Keratinocyte (primary cell): ENCODE data around the gene PARP11. TPM values are rescaled to one million over a fixed set of nuclear protein-coding genes. Genes with fewer than 3 reads are reported as not detected.

Experiments used
- DNase-seq: peaks from one replicate; pipeline ENCODE4 v3.0.0-alpha.2; 2011; ENCODE audit warnings: low read depth, missing footprints, low spot score
- FAIRE-seq: peaks from 2 replicates; lab custom pipeline; 2011; peaks lifted over from hg19 to GRCh38; lab: Jason Lieb, UNC
- H2AFZ ChIP-seq: 2 replicates; pipeline ENCODE4 v1.6.0; 2012; ENCODE audit warnings: low read length, control low read depth, inconsistent platforms; ENCODE audit not compliant: control insufficient read depth
- H3K27ac ChIP-seq: 2 replicates; pipeline ENCODE4 v1.5.1; 2011; ENCODE audit warnings: low read length; ENCODE audit not compliant: control insufficient read depth, insufficient read depth
- H3K27me3 ChIP-seq: 3 replicates; pipeline ENCODE4 v1.6.0; 2011; ENCODE audit warnings: low read length; ENCODE audit not compliant: control insufficient read depth, insufficient read depth; ENCODE audit errors: extremely low read depth
- H3K36me3 ChIP-seq, 2 experiments: 2 replicates in 1 of 2; 3 replicates in 1 of 2; pipeline ENCODE4 v1.5.1; 2011; ENCODE audit warnings: low read length in 2 of 2, mild to moderate bottlenecking in 1 of 2; ENCODE audit not compliant: control insufficient read depth in 2 of 2, insufficient read depth in 2 of 2; ENCODE audit errors: extremely low read depth in 1 of 2
- H3K4me1 ChIP-seq: 3 replicates; pipeline ENCODE4 v1.5.1; 2011; ENCODE audit warnings: low read length; ENCODE audit not compliant: control insufficient read depth, insufficient read depth; ENCODE audit errors: extremely low read depth
- H3K4me2 ChIP-seq: 3 replicates; pipeline ENCODE4 v1.6.0; 2011; ENCODE audit warnings: low read depth, low read length; ENCODE audit not compliant: control insufficient read depth, insufficient read depth; ENCODE audit errors: extremely low read depth
- H3K4me3 ChIP-seq, 3 experiments: fragments of 200-600 bp in 1 of 3; sonication (generic) in 1 of 3; 2 replicates in 2 of 3; 3 replicates in 1 of 3; pipeline ENCODE4 v1.5.1; 2011 to 2016; ENCODE audit warnings: low read length in 3 of 3, mild to moderate bottlenecking in 3 of 3, control low read depth in 2 of 3, inconsistent platforms in 1 of 3, low read depth in 1 of 3, mixed read lengths in 1 of 3, mixed run types in 1 of 3, moderate library complexity in 1 of 3; ENCODE audit not compliant: control insufficient read depth in 2 of 3, insufficient read depth in 2 of 3; ENCODE audit errors: extremely low read depth in 1 of 3
- H3K79me2 ChIP-seq: 2 replicates; pipeline ENCODE4 v1.6.0; 2012; ENCODE audit warnings: low read length; ENCODE audit not compliant: control insufficient read depth, insufficient read depth
- H3K9ac ChIP-seq: 3 replicates; pipeline ENCODE4 v1.6.0; 2011; ENCODE audit warnings: low read length; ENCODE audit not compliant: control insufficient read depth, insufficient read depth; ENCODE audit errors: extremely low read depth
- H3K9me1 ChIP-seq: 3 replicates; pipeline ENCODE4 v1.6.0; 2011; ENCODE audit warnings: low read length; ENCODE audit not compliant: control insufficient read depth, insufficient read depth; ENCODE audit errors: extremely low read depth
- H3K9me3 ChIP-seq: 2 replicates; pipeline ENCODE4 v1.5.1; 2012; ENCODE audit warnings: low read depth, low read length; ENCODE audit not compliant: control insufficient read depth
- H4K20me1 ChIP-seq: 3 replicates; pipeline ENCODE4 v1.6.0; 2011; ENCODE audit warnings: low read length; ENCODE audit not compliant: control insufficient read depth, insufficient read depth; ENCODE audit errors: extremely low read depth
- EZH2 ChIP-seq: IDR thresholded peaks from one replicate; pipeline ENCODE4 v1.6.1; 2012; ENCODE audit warnings: inconsistent platforms, mild to moderate bottlenecking, low read length, moderate library complexity
- dilution Hi-C: fragments of 300-500 bp; cut with MboI; formaldehyde crosslinking; loops from one replicate; pipeline ENCODE4 v1.7.0; 2020; ENCODE audit warnings: low sequenced_read_pairs; ENCODE audit not compliant: extremely low pct_ligation_motif_present
- polyA plus RNA-seq, 5 experiments: library from polyadenylated mRNA; depleted of rRNA in 3 of 5; stranded (reverse) in 3 of 5; stranded (forward) in 1 of 5; unstranded in 1 of 5; fragments of >200 nt; gene quantifications; 1 replicate in 1 of 5; 2 replicates in 3 of 5; 3 replicates in 1 of 5; pipeline versions ENCODE4 v1.2.1 to v1.2.3, GENCODE V29; 2011 to 2012; ENCODE audit warnings: missing spikeins in 2 of 5, low read depth in 1 of 5, low replicate concordance in 1 of 5
- TF ChIP-seq, protein P1 (sequence below), 3 experiments: IDR thresholded peaks in 1 of 3; conservative IDR thresholded peaks in 1 of 3; optimal IDR thresholded peaks in 1 of 3; 2 replicates in 2 of 3; 3 replicates in 1 of 3; pipeline versions ENCODE3 to v1.5.1; 2011; ENCODE audit warnings: low read length in 3 of 3, mild to moderate bottlenecking in 3 of 3, moderate library complexity in 2 of 3, control low read depth in 1 of 3, inconsistent platforms in 1 of 3; ENCODE audit not compliant: insufficient read depth in 2 of 3; ENCODE audit errors: extremely low read depth in 1 of 3

Gene PARP11
- polyA plus RNA-seq, 1 donor (not counting 4 experiments of a cell fraction or from before 2014, with no cell fraction given), result 5.4 TPM

DNA sequence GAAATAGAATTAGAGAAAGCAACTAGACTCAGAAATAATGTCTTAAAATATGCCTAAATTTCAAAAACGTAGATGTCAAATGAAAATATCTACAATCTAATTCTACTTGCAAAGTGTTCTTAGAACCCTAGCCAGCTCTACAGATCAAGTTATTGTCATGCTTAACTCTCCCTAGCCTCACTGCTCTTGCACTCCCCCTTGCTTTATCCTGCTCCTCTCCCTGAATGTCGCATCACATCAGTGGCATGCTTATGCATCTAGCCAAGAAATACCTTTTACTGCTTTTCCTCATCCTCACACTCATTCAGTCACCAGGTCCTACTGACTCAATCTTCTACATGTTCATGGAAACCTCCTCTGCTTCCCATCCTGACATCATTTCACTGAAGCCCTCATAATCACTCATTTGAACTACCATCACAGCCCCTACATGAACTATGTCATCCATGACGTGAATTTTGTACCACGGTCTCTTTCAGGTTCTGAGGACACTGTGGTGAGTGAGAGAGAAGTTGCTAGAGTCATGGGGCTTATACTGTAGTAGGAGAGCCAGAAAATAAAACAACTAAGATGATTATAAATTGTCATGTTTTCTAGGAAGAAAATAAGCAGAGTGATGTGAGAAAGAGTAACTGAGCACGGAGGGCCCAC, 97.7 kb downstream of the PARP11 start:
- FAIRE-seq (no peak), DNase-seq (no peak)
- dilution Hi-C loops, result no loop called here
- Histone ChIP-seq H3K27me3 (peaks cover 4% of the 10 kb centered on the region), H4K20me1 (no peaks in the 10 kb centered on the region), H3K4me3 (no peak overlapping the region), H2AFZ (no peak overlapping the region), H3K9me1 (no peaks in the 10 kb centered on the region), H3K79me2 (no peaks in the 10 kb centered on the region), H3K27ac (no peak overlapping the region), H3K9me3 (no peaks in the 10 kb centered on the region), H3K9ac (no peak overlapping the region), H3K4me1 (peaks cover 10% of the 10 kb centered on the region), H3K4me2 (no peak overlapping the region), H3K36me3 (no peaks in the 10 kb centered on the region)
- no peak for TF ChIP-seq EZH2
- TF ChIP-seq, protein P1, sequence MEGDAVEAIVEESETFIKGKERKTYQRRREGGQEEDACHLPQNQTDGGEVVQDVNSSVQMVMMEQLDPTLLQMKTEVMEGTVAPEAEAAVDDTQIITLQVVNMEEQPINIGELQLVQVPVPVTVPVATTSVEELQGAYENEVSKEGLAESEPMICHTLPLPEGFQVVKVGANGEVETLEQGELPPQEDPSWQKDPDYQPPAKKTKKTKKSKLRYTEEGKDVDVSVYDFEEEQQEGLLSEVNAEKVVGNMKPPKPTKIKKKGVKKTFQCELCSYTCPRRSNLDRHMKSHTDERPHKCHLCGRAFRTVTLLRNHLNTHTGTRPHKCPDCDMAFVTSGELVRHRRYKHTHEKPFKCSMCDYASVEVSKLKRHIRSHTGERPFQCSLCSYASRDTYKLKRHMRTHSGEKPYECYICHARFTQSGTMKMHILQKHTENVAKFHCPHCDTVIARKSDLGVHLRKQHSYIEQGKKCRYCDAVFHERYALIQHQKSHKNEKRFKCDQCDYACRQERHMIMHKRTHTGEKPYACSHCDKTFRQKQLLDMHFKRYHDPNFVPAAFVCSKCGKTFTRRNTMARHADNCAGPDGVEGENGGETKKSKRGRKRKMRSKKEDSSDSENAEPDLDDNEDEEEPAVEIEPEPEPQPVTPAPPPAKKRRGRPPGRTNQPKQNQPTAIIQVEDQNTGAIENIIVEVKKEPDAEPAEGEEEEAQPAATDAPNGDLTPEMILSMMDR (optimal IDR thresholded peaks at IDR 0.05 in 1 of 3, IDR thresholded peaks at IDR 0.05 in 1 of 3, conservative IDR thresholded peaks at IDR 0.05 in 1 of 3; ENCODE audit: extremely low read depth in 1 of 3, insufficient read depth in 2 of 3, low read length in 3 of 3), result no peak

DNA sequence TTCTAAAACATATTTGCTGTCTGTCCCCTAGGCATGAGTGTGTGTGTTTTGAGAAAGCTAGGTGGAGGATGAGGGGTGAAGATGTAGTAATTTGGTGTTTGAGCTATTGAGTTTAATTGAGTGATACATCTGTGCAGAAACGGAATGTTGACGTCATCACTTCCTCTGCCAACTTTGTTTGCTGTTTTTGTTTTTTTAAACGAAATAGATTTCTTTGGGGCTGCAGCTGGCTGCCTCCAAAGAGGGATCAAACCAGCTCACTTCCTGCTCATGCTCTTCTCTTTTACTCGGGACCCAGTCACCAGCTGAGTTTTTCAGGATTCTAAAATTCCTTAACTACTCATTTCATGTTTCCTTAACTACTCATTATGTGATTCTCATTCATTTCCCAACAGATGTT, 100.8 kb downstream of the PARP11 start:
- DNase-seq, result no peak
- no peaks in the 10 kb centered on the region for H3K9me1 ChIP-seq
- H3K9me3 ChIP-seq, result no peaks in the 10 kb centered on the region
- no peak overlapping the region for H2AFZ ChIP-seq
- FAIRE-seq, result no peak
- dilution Hi-C loops, result no loop called here
- no peak for TF ChIP-seq EZH2
- TF ChIP-seq, protein P1 (optimal IDR thresholded peaks at IDR 0.05 in 1 of 3, IDR thresholded peaks at IDR 0.05 in 1 of 3, conservative IDR thresholded peaks at IDR 0.05 in 1 of 3; ENCODE audit: extremely low read depth in 1 of 3, insufficient read depth in 2 of 3, low read length in 3 of 3), result no peak
- no peak overlapping the region for H3K4me3 ChIP-seq
- no peaks in the 10 kb centered on the region for H3K36me3 ChIP-seq
- peaks cover 4% of the 10 kb centered on the region for H3K27me3 ChIP-seq
- no peaks in the 10 kb centered on the region for H4K20me1 ChIP-seq
- H3K79me2 ChIP-seq, result no peaks in the 10 kb centered on the region
- H3K9ac ChIP-seq, result no peak overlapping the region
- H3K4me1 ChIP-seq, result peaks cover 10% of the 10 kb centered on the region
- H3K27ac ChIP-seq, result no peak overlapping the region
- H3K4me2 ChIP-seq, result no peak overlapping the region
